NCI-H2196 treated with DMSO at 0.1 percent for 48 hours (cell line): ENCODE data around the gene PHTF2.
"Not testable (repeated sequence)": the region's sequence is repeated elsewhere in the genome, so short reads cannot be mapped to it uniquely, and the experiment has no call there.

Experiments used
- DNase-seq: peaks from one replicate; lab custom pipeline; 2025; ENCODE audit not compliant: unreplicated experiment; lab: John Stamatoyannopoulos, UW

PHTF2 gene

DNA sequence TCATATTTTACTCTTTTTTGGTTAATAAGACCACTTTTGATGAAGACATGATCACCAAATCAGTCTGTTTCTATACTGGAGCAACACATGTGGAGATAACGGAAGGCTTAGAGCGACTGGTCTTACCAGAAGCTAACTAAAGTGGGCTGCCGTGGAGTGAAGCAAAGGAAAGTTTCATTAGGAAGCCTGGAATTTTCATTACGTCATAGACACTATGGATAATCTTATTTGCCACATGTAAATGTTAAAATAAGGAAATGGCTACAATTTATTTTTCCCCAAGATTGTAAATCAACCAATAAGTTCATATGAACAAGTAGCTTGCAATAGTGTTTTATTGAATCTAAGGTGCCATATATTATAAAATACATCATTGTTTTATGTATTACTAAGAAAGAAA, 185.4 kb downstream of the PHTF2 start:
- DNase-seq = no peak

DNA sequence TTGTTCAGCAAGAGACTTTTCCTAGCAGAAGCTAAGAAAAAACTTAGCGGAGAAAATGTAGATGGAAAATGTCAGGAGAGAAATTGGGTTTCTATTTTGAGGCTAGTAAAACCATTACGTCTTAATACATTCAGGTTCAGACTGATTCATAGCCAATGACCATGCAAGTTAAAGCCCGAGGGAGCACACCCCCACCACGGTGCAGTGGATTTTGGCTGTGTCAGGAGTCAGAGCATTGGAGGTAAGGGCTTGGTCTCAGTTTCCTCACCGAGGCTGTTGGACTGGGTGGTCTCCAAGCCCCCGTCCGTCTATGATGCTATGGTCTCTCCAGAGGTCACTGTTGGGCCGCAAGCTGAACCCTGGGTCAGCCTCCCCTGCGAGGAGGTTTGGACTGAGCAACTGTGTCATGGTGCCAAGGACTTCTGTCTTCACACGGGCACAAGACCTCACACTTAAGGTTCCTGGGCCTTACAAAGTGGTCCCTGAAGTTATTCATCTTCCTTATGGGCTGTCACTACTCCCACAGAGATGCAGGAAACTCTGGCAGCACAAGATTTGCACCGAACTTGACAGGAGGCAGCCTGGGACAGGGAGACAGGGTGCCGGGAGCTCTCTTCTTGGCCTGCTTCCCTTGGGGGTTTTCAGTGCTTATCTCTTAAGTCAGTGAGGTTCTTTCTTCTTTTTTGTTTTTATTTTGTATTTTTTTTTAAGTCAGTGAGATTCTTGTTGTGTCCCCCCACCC, 186.8 kb downstream of the PHTF2 start:
- no peak for DNase-seq

DNA sequence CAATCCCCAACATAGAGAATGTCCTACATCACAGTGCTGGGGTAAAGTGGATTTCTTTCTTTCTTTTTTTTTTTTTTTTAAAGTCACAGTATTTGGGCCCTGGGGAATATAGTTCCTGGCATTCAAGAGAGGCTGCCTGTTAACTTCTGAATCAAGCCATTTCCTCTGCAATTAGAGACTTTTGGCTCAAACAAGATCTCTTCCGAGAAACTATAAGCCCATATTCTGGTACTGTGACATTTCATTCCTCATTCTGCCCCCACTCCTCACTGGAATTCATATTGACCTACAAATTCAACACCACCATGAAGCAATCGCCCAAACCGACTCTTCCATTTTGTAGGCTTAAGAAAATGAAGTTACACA, 187.4 kb downstream of the PHTF2 start:
- DNase-seq = no peak

DNA sequence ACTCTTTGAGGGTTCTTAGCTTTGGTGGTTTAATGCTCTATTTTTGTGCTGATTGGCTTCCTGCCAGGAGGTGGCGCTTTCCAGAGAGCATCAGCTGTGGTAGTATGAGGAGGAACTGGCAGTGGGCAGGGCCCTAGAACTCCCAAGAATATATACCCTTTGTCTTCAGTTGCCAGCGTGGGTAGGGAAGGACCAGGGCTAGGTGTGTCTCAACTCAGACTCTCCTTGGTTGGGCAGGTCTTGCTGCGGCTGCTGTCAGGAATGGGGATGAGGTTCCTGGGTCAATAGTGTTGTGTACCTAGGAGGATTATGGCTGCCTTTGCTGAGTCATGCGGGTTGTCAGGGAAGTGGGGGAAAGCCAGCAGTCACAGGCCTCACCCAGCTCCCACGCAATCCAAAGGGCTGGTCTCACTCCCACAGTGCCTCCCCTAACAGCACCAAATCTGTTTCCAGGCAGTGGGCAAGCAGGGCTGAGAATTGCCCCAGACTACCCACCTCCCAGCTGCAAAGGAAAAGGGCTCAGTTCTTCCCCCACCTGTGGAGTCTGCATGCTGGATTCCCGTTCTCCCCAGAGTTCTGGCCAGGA, 191.5 kb downstream of the PHTF2 start:
- no peak for DNase-seq

DNA sequence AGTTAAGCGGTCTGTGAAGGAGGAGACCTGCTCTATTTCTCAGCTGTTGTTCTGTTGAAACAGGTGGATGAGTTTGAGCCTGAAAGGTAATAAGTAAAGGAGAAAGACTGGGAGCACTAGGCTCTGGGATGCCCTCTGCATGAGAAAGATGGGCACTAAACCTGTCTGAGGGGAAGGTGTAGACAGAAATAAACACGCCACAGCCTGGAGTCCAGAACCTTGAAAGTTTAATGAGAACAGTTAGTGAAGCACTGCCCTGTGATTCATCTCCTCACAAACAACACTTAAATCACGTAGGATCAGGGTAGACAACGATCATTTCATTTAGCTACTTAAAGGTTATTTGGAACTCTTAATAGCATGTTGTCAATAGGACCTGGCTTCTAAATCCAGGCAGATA, 193.1 kb downstream of the PHTF2 start:
- DNase-seq = no peak

DNA sequence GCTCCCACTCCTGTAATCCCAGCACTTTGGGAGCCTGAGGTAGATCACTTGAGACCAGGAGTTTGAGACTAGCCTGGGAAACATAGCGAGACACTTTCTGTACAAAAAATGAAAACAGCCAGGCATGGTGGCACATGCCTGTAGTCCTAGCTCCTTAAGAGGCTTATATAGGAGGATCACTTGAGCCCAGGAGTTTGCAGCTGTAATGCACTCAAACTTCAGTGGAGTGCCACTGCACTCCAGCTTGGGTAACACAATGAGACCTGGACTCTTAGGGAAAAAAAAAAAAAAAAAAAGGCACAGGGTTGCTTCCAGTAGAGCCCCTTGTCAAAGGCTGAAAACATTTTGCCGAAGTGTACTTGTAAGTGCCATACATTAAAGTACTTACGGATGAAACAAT, 195.3 kb downstream of the PHTF2 start:
- DNase-seq = no peak

DNA sequence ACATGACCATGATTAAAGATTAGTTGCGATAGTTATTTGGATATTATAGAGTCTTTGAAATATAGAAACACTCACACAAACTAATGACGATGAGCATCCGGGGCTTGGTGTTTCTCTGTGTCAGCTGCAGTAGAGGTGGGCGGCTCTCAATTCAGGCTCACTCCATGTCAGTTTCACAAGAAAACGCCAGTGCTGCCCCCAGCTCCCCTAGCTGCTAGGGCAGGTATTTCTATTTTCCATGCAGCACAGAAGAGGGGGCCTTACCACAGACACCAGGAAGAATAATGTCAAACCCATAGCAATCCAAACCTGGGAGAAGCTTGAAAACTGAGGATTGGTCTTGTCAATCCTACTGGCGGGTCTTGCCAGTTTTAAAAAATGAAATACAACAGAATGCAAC, 197.1 kb downstream of the PHTF2 start:
- DNase-seq = no peak

DNA sequence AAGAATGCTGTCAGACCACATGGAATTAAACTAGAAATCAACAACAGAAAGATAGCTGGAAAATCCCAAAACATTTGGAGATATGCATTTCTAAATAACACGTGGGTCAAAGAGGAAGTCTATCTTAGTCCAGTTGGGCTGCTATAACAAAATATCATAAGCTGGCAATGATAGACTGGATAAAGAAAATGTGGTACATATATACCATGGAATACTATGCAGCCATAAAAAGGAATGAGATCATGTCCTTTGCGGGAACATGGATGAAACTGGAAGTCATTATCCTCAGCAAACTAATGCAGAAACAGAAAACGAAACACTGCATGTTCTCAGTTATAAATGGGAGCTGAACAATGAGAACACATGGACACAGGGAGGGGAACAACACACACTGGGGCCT, 200.6 kb downstream of the PHTF2 start:
- not testable (repeated sequence) for DNase-seq

DNA sequence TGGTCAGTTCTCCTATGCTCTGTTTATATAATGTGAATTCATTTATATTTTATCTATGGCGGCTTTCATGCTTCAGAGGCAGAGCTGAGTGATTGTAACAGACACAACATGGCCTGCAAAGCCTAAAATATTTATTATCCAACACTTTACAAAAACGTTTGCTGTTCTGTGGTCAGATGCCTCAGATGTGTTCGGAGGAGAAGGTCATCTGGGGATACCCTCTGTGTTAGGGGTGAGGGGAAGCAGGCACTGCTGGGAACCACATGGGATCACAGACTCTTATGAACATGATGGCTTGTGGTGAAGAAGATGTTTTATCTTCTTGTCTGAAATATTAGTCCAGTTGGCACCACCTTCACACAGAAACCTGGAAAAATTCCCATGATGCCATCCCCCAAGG, 203.4 kb downstream of the PHTF2 start:
- DNase-seq = no peak

DNA sequence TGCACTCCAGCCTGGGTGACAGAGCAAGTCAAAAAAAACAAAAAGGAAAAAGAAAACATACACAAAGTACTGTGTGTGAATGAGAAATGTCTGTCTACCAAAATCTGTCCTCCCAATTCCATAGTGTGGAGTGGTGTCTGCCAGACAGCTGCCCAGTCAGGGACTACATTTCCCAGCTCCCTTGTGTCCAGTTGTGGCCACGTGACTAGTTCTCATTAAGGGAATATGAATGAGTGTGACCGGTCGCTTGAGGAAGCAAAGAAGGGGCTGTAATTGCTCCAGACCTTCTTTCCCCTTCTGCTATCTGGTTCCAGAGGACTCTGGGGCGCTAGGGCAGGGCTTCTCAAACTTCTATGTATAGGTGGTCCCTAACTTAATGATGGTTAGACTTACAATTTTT, 204.1 kb downstream of the PHTF2 start:
- no peak for DNase-seq

DNA sequence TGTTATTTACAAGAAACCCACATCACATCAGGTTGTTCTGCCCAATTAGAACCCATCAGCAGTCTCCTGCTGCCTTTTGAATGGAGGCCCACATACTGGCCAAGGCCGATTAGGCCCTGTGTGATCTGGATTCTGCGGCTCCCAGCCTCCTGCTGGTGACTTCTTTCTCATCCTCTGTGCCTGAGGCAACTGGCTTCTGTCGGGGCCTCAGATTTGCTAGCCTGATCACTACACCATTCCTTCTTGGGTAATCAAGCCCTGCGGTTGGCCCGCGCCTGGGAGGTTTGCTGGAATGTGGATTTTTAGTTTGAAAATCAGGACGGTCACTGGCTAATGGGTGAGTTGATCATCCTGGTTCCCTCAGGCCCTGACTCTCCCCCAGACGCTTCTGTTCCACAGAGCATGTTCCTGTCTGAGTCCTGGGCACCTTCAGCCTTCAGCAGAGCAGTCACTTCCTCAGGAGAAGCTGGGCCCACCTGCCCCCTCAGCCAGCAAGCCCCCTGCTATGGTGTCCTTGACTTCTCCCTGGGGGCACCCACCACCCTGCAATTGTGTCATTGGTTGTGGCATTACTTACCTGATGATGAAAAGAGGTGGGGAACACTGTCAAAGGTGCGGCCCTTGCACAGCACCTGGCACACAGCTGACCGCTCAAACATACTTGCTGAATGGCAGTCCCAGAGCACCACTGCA, 207.6 kb downstream of the PHTF2 start:
- no peak for DNase-seq
